Measurements from ENCODE around the gene CNTN2. TPM values are rescaled to one million over a fixed set of nuclear protein-coding genes. Genes with fewer than 3 reads are reported as not detected.

Gene CNTN2
- polyA plus RNA-seq, 1 donor from 2014 or later, result 3.2 TPM

DNA sequence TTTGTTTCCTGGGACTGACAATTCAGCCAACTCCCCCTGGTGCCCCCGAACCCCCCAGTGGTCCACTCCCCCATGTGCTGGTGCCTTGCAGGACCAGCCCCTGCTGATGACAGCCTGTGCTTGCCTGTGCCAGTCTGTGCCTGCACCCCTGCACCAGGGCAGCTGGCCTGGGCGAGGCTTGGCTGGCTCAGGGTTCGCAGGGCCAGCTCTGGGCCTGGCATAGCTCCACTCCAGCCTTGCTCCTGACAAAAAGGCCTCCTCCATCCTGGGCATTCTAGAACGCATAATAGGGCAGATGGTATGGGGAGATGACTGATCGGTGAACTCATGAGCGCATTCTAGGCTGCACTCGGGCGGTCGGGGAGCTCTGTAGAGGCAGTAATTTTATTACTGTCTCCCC is 5.4 kb downstream of the CNTN2 start:
- Histone ChIP-seq H3K79me2 (replicated peaks; ENCODE audit: insufficient read depth, low read length) (no peaks in the 10 kb centered on the region), H3K9me2 (ENCODE audit: insufficient read depth, low read length) (no peaks in the 10 kb centered on the region), H3K27ac (ENCODE audit: low read length) (no peak overlapping the region), H3K36me3 (ENCODE audit: insufficient read depth, low read length) (no peaks in the 10 kb centered on the region), H3K4me2 (ENCODE audit: low read length) (no peak overlapping the region), H2AFZ (ENCODE audit: low read depth, low read length) (no peak overlapping the region), H3F3A (ENCODE audit: insufficient read depth, low read length, poor library complexity, severe bottlenecking) (no peaks in the 10 kb centered on the region), H3K9ac (ENCODE audit: low read length) (no peak overlapping the region), H3K9me3 (ENCODE audit: low read length) (no peaks in the 10 kb centered on the region), H4K20me1 (ENCODE audit: insufficient read depth) (no peaks in the 10 kb centered on the region), H3K4me3 (ENCODE audit: low read length) (no peak overlapping the region), H3K27me3 (ENCODE audit: insufficient read depth, low read depth, low read length) (peaks cover 7% of the 10 kb centered on the region)
- no peak for TF ChIP-seq EP300 (conservative IDR thresholded peaks at IDR 0.05; ENCODE audit: poor library complexity, severe bottlenecking)
- TF ChIP-seq RAD21 (conservative IDR thresholded peaks at IDR 0.05), result no peak
- no peak for TF ChIP-seq CTCF (IDR thresholded peaks at IDR 0.05; ENCODE audit: poor library complexity, severe bottlenecking)
- TF ChIP-seq POLR2AphosphoS5 (IDR thresholded peaks at IDR 0.05), result no peak
- TF ChIP-seq TAF1 (IDR thresholded peaks at IDR 0.05; ENCODE audit: low read depth), result no peak
- TF ChIP-seq REST (IDR thresholded peaks at IDR 0.05; ENCODE audit: borderline replicate concordance), result no peak
- no peak for TF ChIP-seq EZH2 (IDR thresholded peaks at IDR 0.05; ENCODE audit: borderline replicate concordance, insufficient read depth, low read length, poor library complexity, severe bottlenecking)
- no peak for TF ChIP-seq SMC3 (conservative IDR thresholded peaks at IDR 0.05; ENCODE audit: poor library complexity)
- no peak for TF ChIP-seq MXI1 (conservative IDR thresholded peaks at IDR 0.05; ENCODE audit: poor library complexity, severe bottlenecking)

GRCh38 chr1:205049479-205049878 is 6.5 kb downstream of the CNTN2 start:
- Histone ChIP-seq H3K27ac (ENCODE audit: low read length) (no peak overlapping the region), H3F3A (ENCODE audit: insufficient read depth, low read length, poor library complexity, severe bottlenecking) (no peaks in the 10 kb centered on the region), H3K9me2 (ENCODE audit: insufficient read depth, low read length) (no peaks in the 10 kb centered on the region), H2AFZ (ENCODE audit: low read depth, low read length) (no peak overlapping the region), H3K36me3 (ENCODE audit: insufficient read depth, low read length) (no peaks in the 10 kb centered on the region), H3K4me3 (ENCODE audit: low read length) (no peak overlapping the region), H4K20me1 (ENCODE audit: insufficient read depth) (no peaks in the 10 kb centered on the region), H3K79me2 (replicated peaks; ENCODE audit: insufficient read depth, low read length) (no peaks in the 10 kb centered on the region), H3K4me2 (ENCODE audit: low read length) (no peak overlapping the region), H3K27me3 (ENCODE audit: insufficient read depth, low read depth, low read length) (no peaks in the 10 kb centered on the region), H3K9ac (ENCODE audit: low read length) (no peak overlapping the region), H3K9me3 (ENCODE audit: low read length) (no peaks in the 10 kb centered on the region)
- no peak for TF ChIP-seq EZH2 (IDR thresholded peaks at IDR 0.05; ENCODE audit: borderline replicate concordance, insufficient read depth, low read length, poor library complexity, severe bottlenecking)
- TF ChIP-seq RAD21 (conservative IDR thresholded peaks at IDR 0.05), result no peak
- TF ChIP-seq MXI1 (conservative IDR thresholded peaks at IDR 0.05; ENCODE audit: poor library complexity, severe bottlenecking), result no peak
- TF ChIP-seq EP300 (conservative IDR thresholded peaks at IDR 0.05; ENCODE audit: poor library complexity, severe bottlenecking), result no peak
- no peak for TF ChIP-seq POLR2AphosphoS5 (IDR thresholded peaks at IDR 0.05)
- no peak for TF ChIP-seq REST (IDR thresholded peaks at IDR 0.05; ENCODE audit: borderline replicate concordance)
- TF ChIP-seq CTCF (IDR thresholded peaks at IDR 0.05; ENCODE audit: poor library complexity, severe bottlenecking), result no peak

Data from neural cell (in vitro differentiated cells).